ENCODE measurements around the gene UQCR11.

UQCR11 gene

DNA sequence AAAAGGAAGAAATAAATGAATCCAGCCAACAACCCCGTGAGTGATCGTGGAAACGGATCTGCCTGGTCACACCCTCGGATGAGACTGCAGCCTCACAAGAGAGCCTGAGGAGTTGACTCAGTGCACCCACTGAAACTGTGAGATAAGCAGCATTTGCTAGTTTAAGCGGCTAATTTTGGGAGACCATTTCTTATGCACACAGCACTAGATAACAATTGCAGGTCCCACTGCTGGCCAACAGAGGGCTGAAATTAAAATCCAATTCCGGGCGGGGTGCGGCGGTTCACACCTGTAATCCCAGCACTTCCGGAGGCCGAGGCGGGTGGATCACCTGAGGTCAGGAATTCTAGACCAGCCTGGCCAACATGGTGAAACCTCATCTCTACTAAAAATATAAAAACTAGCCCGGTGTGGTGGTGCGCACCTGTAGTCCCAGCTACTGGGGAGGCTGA, 3.6 kb downstream of the UQCR11 start:
- Histone ChIP-seq H3K36me3 (replicated peaks; ENCODE audit: low read depth, low read length) (peaks cover 40% of the 10 kb centered on the region), H3K27ac (ENCODE audit: low read length) (no peak overlapping the region), H3K79me2 (ENCODE audit: low read length) (peaks cover 66% of the 10 kb centered on the region), H3K9ac (ENCODE audit: low read length) (no peak overlapping the region), H3K27me3 (ENCODE audit: low read depth, low read length) (no peaks in the 10 kb centered on the region), H3K9me3 (ENCODE audit: insufficient read depth, low read length) (no peaks in the 10 kb centered on the region), H3K4me2 (ENCODE audit: low read length) (no peak overlapping the region), H2AFZ (ENCODE audit: low read depth, low read length) (no peak overlapping the region), H3K4me3 (ENCODE audit: low read length) (no peak overlapping the region), H4K20me1 (ENCODE audit: insufficient read depth, low read length) (peaks cover 19% of the 10 kb centered on the region), H3K4me1 (ENCODE audit: low read length) (peaks cover 11% of the 10 kb centered on the region)
- TF ChIP-seq CTCF (IDR thresholded peaks at IDR 0.05; ENCODE audit: low read depth, low read length) (no peak), EZH2phosphoT487 (IDR thresholded peaks at IDR 0.05; ENCODE audit: low read depth) (no peak)

GRCh38 chr19:1599460-1599846, 5.8 kb downstream of the UQCR11 start:
- H3K36me3 ChIP-seq (replicated peaks; ENCODE audit: low read depth, low read length): peaks cover 44% of the 10 kb centered on the region
- TF ChIP-seq EZH2phosphoT487 (IDR thresholded peaks at IDR 0.05; ENCODE audit: low read depth) (no peak), CTCF (IDR thresholded peaks at IDR 0.05; ENCODE audit: low read depth, low read length) (no peak)

DNA sequence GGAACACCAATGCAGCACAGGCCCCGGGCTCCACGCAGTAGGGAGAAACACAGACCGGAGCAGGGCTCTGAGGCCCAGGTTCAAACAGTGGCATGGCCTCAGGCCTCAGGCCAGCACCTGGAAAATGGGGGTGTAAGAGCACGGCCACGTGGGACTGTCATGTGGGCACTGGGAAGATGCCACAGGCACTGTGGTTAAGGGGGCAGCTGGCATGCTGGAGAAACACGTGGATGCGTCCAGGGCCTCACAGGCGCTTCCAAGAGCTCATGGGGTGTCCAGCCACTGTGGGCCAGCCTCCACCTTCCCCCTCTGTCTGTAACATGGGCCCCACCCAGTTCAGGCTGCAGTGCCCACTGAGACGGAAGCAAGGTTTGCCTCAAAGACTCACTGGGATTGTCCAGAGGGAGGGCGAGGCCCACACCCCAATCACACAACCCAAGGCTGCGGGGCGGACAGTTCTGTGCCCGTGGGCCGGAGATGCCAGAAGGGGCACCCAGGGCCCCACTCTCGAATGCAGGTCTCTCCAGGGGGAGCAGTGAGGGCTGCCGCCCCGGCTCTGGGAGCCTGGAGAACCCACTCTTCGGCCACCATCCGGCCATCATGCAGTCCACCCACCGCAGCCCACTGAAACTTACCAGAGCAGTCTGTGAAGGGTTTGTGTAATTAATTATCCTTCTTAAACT, 6.3 kb downstream of the UQCR11 start:
- peaks cover 52% of the 10 kb centered on the region for H3K79me2 ChIP-seq (ENCODE audit: low read length)
- H4K20me1 ChIP-seq (ENCODE audit: insufficient read depth, low read length): peaks cover 19% of the 10 kb centered on the region
- no peaks in the 10 kb centered on the region for H3K9me3 ChIP-seq (ENCODE audit: insufficient read depth, low read length)
- no peaks in the 10 kb centered on the region for H3K27me3 ChIP-seq (ENCODE audit: low read depth, low read length)
- no peak overlapping the region for H3K27ac ChIP-seq (ENCODE audit: low read length)
- H3K4me3 ChIP-seq (ENCODE audit: low read length): no peak overlapping the region
- H2AFZ ChIP-seq (ENCODE audit: low read depth, low read length): no peak overlapping the region
- peaks cover 44% of the 10 kb centered on the region for H3K36me3 ChIP-seq (replicated peaks; ENCODE audit: low read depth, low read length)
- H3K4me1 ChIP-seq (ENCODE audit: low read length): 0 out of 2 replicates have a peak, but pooled peaks cover under 1% of the 10 kb centered on the region
- H3K4me2 ChIP-seq (ENCODE audit: low read length): no peak overlapping the region
- H3K9ac ChIP-seq (ENCODE audit: low read length): no peak overlapping the region
- TF ChIP-seq EZH2phosphoT487 (IDR thresholded peaks at IDR 0.05; ENCODE audit: low read depth) (no peak), CTCF (IDR thresholded peaks at IDR 0.05; ENCODE audit: low read depth, low read length) (no peak)

More at GRCh38 chr19:1599460-1599846, 5.8 kb downstream of the UQCR11 start:
- Histone ChIP-seq H3K4me3 (ENCODE audit: low read length) (no peak overlapping the region), H4K20me1 (ENCODE audit: insufficient read depth, low read length) (peaks cover 19% of the 10 kb centered on the region), H3K4me2 (ENCODE audit: low read length) (no peak overlapping the region), H3K79me2 (ENCODE audit: low read length) (peaks cover 57% of the 10 kb centered on the region), H3K27ac (ENCODE audit: low read length) (no peak overlapping the region), H2AFZ (ENCODE audit: low read depth, low read length) (no peak overlapping the region), H3K4me1 (ENCODE audit: low read length) (peaks cover 5% of the 10 kb centered on the region; the same call in 1 of the 2 replicates), H3K9me3 (ENCODE audit: insufficient read depth, low read length) (no peaks in the 10 kb centered on the region), H3K27me3 (ENCODE audit: low read depth, low read length) (no peaks in the 10 kb centered on the region), H3K9ac (ENCODE audit: low read length) (no peak overlapping the region)

DNA sequence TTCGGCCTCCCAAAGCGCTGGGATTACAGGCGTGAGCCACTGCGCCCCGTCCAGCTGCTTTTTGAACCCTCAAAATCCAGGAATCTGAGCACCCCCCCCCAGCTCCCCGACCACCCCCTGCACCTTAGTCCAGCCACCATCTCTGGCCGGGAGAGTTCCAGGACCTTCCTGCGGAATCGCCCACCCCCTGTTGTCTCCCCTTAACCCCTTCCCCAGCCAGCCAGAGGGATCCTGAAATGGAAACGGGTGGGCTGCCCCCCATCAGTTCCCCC, 11.8 kb downstream of the UQCR11 start:
- Histone ChIP-seq H3K9me3 (ENCODE audit: insufficient read depth, low read length) (no peaks in the 10 kb centered on the region), H3K79me2 (ENCODE audit: low read length) (peaks cover 38% of the 10 kb centered on the region), H3K4me2 (ENCODE audit: low read length) (peak overlapping the region; percentile 92), H3K36me3 (replicated peaks; ENCODE audit: low read depth, low read length) (peaks cover 17% of the 10 kb centered on the region), H4K20me1 (ENCODE audit: insufficient read depth, low read length) (peaks cover 8% of the 10 kb centered on the region; the same call in 1 of the 2 replicates), H3K27ac (ENCODE audit: low read length) (no peak overlapping the region), H3K4me3 (ENCODE audit: low read length) (peak overlapping the region; percentile 82), H3K27me3 (ENCODE audit: low read depth, low read length) (no peaks in the 10 kb centered on the region), H3K9ac (ENCODE audit: low read length) (peak overlapping the region; percentile 79), H2AFZ (ENCODE audit: low read depth, low read length) (no peak overlapping the region), H3K4me1 (ENCODE audit: low read length) (peaks cover 10% of the 10 kb centered on the region)
- TF ChIP-seq CTCF (IDR thresholded peaks at IDR 0.05; ENCODE audit: low read depth, low read length): no peak
- no peak for TF ChIP-seq EZH2phosphoT487 (IDR thresholded peaks at IDR 0.05; ENCODE audit: low read depth)
